GM11168 (cell line): Measurements from ENCODE around the gene SYT4.
"Not testable (repeated sequence)": the region's sequence is repeated elsewhere in the genome, so short reads cannot be mapped to it uniquely, and the experiment has no call there.

Experiments
- in situ Hi-C: fragments of 300-500 bp; cut with MboI; formaldehyde crosslinking; loops from one replicate; pipeline ENCODE4 v1.12.0; 2022; ENCODE audit warnings: low sequenced_read_pairs; ENCODE audit not compliant: unreplicated experiment

The SYT4 gene, protein sequence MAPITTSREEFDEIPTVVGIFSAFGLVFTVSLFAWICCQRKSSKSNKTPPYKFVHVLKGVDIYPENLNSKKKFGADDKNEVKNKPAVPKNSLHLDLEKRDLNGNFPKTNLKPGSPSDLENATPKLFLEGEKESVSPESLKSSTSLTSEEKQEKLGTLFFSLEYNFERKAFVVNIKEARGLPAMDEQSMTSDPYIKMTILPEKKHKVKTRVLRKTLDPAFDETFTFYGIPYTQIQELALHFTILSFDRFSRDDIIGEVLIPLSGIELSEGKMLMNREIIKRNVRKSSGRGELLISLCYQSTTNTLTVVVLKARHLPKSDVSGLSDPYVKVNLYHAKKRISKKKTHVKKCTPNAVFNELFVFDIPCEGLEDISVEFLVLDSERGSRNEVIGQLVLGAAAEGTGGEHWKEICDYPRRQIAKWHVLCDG

DNA sequence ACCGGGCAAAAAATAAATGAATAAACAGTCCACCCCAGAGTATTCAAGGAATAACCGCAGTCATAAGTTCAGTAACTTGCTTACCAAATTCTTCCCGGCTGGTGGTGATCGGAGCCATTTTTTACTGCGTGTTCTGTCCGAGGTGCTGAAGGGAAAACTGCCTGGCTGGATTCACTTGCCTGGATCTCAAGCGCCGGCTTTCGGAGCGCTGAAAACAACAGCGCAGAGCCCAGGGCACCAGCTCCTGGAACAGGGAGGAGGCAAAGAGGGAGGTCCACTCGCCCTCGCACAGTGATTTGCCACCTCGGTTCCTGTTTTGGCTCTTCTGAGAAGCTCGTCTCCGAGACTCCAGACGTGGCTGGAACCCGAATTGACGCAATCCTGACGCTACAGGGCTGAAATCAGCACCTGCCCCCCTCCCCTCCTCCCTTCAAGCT lies at the start of gene SYT4:
TSS of gene SYT4 (minus strand) at position 327 of the 437 bp plus-strand sequence. CDS start at position 118, 209 bp downstream.
- in situ Hi-C loops, result no loop called here

DNA sequence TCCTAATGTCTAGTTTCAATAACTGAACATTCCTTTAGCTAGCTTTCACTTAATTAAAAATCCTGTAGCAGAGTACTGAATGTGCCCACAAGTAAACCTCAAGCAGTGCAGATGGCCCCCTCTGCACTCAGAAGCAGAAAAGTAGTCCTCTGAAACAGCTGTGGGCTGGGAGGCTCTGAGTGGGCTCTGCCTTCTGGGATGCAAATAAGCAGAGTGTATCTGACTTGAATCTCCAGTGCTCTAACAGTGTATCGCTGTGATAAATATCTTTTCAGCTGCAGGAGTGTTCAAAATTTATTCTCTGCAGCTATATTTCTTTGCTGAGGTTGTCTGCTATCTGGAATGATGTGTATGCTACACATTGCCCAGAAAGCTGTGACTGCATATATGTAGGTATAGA lies 44.8 kb upstream of the SYT4 start:
- in situ Hi-C loops, result no loop called here

DNA sequence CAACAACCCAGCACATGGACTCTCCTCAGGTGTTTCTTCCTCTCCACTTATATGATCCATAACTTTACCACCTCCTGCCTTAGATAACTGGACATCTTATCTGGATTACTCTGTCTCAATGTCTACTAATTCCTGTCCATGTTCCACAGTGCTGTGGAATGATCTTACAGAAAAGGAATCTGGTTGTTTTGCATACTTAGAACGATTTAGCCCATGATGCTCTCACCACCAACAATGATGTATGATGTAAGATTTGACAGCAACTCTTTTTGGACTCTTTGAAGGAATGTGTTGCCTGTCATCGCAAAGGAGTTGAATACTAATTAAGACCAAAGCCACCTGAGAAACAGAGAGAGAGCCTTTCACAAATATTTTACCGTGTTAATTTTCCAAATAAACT lies 37.7 kb upstream of the SYT4 start:
- in situ Hi-C loops, result no loop called here

DNA sequence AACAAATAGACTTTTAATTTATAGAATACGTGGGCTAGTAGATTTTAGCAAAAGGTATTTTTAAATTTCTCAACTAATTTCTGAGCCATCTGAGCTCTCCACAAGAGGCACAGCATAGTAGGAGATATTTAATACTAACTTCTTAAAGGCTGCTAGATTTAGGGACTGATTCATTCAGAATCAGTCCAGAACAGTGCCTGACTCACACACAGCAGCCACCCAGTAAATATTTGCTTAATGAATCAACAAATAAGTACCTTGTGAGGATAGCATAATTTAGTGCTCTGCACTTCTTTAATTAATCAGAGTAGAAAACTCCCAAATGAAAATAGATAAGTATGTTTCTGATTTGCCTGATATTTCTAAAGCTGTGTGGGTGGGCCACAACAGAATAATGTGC lies 35.6 kb upstream of the SYT4 start:
- in situ Hi-C loops, result no loop called here

DNA sequence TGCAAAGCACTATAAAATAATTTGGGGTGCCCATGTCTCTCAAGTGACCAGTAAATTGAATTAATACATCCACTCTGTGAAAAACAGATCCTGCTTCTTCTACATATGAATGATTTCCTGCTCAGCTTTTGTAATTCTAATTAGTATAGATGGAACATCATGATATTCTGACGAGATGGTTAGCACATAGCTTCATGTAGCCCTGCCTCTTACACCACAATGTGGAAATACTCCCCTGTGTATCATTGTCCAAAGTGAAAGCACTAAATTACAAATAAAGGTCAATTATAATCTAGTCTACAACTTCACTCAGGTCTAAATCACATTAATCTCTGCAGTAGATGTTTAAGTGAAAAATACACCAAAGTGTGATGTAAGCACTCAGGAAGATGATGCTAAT lies 32.9 kb upstream of the SYT4 start:
- in situ Hi-C loops, result no loop called here

DNA sequence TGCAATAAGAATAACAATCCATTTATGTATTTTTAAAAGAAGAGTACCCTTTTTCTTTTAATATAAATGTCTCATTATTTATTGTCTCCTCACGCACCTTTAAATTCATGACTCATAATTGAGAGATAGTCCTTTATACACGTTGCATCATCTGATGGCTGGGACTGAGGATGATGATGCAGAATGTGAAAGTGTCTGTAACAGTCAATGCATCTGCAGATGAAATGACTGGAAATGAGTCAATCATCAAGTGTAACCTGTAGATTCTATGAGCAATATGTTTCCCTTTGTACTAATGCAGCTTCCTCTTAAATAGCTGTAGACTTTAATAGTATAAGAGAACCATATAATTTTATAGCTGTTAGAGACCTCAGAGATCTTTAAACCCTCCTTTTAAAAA lies 26.1 kb upstream of the SYT4 start:
- in situ Hi-C loops, result no loop called here

DNA sequence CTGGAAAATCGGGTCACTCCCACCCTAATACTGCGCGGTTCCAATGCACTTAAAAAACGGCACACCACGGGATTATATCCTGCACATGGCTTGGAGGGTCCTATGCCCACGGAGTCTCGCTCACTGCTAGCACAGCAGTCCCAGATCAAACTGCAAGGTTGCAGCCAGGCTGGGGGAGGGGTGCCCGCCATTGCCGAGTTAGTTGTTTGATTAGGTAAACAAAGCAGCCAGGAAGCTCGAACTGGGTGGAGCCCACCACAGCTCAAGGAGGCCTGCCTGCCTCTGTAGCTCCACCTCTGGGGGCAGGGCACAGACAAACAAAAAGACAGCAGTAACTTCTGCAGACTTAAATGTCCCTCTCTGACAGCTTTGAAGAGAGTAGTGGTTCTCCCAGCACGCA lies 8.9 kb upstream of the SYT4 start:
- in situ Hi-C loops, result not testable (repeated sequence)

DNA sequence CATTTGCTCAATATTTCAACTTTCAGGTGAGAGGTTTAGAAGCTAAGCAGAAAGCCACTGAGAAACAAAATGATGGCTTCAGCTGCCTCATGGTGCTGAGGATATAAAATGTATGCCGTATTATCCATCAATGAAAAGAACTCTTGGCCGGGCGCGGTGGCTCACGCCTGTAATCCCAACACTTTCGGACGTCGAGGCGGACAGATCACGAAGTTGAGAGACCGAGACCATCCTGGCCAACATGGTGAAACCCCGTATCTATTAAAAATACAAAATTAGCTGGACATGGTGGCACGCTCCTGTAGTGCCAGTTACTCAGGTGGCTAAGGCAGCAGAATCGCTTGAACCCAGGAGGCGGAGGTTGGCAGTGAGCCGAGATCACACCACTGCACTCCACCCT lies 6.0 kb upstream of the SYT4 start:
- in situ Hi-C loops, result no loop called here

DNA sequence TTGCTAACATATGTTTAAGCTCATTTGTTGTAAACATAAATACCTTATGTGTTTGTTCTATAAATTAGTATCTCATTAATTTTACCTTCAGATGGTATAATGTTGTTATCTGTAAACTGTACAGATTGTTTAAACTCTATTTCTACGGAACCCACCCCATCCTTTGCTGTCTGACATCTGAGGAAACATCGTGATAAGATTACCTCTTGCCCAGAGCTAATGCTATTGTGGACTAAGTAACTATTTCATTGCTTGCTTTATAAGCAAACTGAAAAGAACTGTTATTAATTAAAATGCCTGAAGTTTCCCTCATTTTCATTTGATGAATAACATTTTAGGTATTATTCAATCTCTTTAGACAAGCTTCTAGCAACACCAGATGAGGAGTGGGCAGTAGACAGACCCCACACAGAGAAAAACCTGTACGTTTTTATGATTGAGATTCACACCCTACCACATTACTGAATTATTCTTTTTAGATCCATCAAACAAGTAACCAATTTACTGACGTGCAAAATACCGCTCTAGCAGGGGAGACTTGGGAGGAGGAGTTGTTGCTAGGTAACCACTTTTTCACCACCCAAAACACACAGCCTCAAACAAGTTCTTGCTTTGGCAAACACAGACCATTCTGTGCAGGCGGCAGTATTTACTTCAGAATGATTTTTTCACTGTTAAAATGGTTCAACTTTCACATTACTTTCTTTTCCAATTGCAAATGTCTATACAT lies 1.9 kb upstream of the SYT4 start:
- in situ Hi-C loops, result no loop called here

DNA sequence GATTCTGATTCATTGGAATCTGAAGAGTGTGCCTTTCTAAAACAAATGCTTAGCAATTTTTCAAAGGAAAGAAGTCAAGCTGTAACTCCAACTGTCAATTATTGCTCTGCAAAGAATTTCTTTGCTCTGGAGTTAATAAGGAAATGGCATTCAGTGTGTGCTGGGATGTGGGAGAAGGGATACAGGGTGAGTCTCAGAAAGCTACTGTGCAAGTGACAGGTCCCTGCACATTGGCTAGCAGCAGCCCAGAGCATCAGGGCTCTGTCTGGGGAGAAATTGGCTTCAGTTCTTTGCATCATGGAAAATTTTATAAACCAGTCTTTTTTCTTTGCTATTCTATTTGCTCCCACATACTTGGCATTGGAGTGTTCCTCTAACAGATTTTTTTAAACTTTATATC lies 1.1 kb upstream of the SYT4 start:
- in situ Hi-C loops, result no loop called here

DNA sequence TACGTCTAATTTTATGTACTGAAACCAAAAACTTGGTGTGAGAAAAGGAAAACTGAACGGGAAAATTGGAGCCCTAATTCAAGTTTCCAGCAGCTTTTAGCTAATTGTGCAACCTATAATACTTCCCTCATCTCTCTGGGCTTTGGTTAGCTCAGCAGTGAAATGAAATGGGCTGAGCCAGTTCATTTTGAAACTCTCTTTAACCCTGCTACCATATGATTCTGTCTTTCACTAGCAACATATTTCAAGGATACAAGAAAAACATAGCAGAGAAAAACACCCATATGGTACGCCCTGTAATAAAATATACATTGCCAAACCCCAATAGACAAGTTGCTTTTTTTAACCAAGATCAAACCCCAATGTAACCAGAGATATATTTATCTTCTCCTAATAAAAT lies 799 bp downstream of the SYT4 start:
- in situ Hi-C loops, result no loop called here

DNA sequence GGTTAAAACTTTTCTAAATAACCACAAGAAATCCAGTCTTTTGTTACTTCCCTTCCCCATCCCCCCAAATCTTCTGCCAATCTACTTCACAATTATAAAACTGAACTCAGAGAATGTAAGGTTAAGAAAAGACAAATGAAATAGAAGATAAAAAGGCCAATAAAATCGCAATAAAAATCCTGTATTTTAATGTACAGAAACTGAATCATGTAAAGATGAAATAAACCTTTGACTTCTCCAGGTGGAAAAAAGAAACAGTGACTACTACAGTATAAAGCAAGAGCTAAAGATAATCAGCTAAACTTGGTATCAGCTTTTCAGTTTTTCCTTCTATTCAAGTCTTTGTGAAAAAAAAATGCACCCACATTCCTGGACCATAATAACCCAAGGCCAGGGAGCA lies 1.7 kb downstream of the SYT4 start:
- in situ Hi-C loops, result no loop called here

DNA sequence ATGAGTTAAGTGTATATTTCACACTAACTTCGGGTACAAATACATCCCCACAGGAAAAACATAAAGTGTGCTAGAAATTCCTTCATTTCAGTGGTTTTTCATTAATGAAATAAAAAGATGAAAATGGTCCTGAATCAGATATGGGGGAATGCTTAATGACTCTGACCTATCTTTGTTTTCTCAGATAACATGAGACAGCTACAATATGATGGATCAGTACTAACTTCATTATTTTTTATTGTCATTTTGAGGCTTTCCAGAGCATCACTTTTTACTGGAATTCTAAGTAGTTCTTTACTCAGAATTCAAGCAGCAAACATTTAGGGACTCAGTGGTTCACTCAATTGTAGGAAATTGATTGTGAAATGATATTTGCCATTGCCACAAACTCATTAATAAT lies 2.8 kb downstream of the SYT4 start:
- in situ Hi-C loops, result no loop called here

DNA sequence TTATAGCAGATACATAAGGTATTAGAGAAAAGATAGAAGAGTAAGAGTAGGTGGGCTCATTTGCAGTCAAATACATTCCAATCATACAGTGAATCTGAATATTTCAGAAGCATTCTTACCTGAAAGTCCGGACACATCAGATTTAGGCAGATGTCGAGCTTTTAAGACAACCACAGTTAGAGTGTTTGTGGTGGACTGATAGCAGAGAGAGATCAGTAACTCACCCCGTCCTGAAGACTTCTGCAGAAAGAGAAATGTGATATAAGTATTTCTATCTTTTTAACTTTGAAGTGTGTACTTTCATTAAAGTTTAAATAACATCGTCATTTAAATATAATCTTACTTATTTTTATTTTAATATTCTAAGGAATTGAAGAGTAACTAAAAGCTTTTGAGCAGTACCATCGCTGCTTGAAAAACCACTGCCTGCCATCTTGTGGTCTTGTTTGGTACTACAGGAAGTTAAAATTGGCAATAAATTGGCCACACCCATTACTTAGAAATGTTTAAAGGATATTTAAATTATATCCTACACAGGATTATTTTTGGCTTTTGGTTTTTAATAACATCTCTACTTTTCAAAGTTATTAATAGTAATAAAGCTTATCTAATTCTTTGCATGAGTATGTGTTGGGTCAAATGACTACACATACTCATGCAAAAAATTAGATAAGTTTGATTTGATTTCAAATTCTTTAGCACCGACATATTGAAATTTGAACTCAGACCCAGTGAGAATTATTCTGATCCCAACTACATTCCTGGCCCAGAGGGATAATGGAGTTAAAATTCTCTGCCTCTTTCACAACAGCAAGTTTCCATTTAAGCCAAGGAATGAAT lies 5.5 kb downstream of the SYT4 start:
- in situ Hi-C loops, result no loop called here

DNA sequence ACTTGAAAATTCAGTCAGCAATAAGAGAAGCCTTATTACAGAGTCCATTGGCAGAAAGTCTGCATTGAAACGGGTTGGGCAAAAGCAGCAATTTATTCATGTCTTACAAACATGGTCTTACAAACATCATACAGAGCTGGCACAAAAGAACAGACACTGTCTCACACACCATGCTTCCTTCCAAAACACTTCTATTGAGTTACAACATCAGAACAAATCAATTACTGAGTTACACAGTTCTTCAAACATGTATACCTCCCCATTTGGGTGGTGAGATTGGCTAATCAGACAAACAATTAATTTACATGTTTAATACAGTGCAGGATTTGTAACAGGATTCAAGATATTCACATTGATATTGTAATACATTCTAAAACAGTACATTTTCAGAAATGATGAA lies 9.5 kb downstream of the SYT4 start:
- in situ Hi-C loops, result no loop called here

DNA sequence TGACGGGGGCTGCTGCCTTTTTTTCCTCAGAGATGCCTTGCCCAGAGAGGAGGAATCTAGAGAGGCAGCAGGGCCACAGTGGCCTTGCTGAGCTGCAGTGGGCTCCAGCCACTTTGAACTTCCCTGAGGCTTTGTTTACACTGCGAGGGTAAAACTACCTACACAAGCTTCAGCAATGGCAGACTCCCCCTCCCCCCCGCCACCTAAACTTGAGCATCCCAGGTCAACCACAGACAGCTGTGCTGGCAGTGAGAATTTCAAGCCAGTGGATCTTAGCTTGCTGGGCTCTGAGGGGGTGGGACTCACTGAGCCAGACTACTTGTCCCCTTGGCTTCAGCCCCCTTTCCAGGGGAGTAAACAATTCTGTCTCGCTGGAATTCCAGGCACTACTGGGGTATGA lies 11.8 kb downstream of the SYT4 start:
- in situ Hi-C loops, result no loop called here

DNA sequence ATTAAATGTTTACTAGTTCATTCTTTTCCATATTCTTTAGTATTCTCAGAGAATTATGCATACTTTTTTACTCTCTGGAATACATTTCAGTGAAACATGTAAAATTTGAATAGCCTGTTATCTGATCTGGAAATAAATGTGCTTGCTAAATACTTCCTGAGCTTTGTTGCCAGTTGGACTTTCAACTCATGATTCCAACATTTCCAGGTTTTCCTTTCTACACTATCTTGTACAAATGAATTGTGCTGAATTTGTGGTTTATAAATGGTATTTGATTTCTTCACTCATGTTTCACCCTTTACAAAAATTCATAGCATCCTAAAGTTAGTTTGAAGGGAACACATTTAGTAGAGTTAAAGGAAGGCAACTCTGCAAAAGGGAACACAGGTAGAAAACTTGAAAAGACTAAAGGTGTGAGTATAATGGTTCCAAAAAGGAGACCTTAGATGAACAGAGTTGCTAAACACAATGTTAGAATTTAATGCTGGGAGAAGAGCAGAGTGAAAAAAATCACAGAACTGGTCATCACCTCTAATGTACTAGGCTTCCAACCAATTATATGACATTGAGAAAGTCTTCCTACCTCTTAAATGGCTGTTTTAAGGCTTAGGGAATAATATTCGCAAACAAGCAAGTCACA lies 28.6 kb downstream of the SYT4 start:
- in situ Hi-C loops, result no loop called here

DNA sequence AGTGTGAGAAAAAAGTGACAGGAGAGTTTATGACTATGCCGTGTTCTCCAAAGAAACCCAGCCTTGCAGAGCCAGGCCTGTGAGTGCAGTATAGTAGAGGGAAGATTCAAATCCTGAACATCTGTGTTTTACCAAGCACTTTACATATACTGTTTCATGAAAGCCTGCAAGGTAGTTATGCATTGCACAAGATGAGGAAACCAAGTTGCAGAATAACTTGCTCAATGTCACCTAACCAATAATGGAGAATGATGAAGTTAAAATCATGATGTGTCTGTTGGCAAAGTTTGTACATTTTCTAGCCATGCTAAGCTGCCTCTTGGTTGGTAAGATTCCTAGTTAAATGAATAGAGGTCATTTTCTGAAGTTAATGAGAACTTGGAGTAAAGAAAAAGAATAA lies 29.3 kb downstream of the SYT4 start:
- in situ Hi-C loops, result no loop called here

DNA sequence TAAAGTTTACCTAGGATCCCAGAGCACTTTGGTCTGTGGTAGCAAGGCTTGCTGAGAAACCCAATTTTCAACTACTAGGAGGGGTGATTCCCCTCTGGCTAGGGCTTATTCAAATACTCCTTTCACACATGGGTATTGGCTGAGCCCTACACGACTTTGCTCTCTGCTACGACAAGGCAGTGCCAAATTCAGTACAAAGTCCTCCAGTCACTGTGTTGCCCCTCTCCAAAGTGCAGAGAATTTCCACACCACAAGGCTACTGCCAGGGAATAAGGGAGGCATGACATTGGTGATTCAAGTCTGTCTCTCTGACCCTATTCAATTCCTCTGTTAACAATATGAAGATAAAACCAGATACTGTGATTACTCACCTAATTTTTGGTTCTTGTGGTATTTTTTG lies 38.9 kb downstream of the SYT4 start:
- in situ Hi-C loops, result no loop called here

DNA sequence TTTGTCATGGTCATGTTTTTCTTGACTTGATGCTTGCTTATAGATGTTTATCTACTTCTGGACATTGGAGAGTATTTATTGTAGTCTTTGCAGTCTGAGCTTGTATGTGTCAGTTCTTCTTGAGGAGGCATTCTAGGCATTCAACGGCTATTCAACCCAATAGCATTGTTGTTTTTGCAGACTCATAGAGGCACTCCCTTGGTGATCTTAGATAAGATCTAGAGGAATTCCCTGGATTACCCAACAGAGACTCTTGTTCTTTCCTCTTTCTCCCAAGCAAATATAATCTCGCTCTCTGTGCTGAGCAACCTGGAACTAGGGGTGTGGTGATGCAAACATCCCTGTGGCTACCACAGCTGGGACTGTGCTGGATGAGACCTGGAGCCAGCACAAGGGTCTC lies 40.4 kb downstream of the SYT4 start:
- in situ Hi-C loops, result no loop called here
